HUDEP-2 (cell line): Measurements from ENCODE around the gene PRKAB1.

Source experiments
- DNase-seq, 76 experiments: peaks; one replicate each; lab custom pipeline; 2025; ENCODE audit not compliant: unreplicated experiment in 76 of 76; lab: John Stamatoyannopoulos, UW

Gene PRKAB1

GRCh38 chr12:119660076-119660475, 7.9 kb upstream of the PRKAB1 start:
- DNase-seq: no peak

- DNase-seq: peak in 1 of 76 experiments; percentile 11
Observed at GRCh38 chr12:119661882-119662281, 6.1 kb upstream of the PRKAB1 start.

- DNase-seq: peak in 1 of 76 experiments; percentile 12
Observed at GRCh38 chr12:119664642-119665041, 3.3 kb upstream of the PRKAB1 start.

- peak in 75 of 76 experiments; percentile 12 to 99 (median 83) for DNase-seq
Observed at GRCh38 chr12:119665164-119665929, 2.6 kb upstream of the PRKAB1 start.

GRCh38 chr12:119666226-119666795, 1.6 kb upstream of the PRKAB1 start:
- peak in 2 of 76 experiments; percentile 15 to 26 for DNase-seq

- DNase-seq: no peak
Observed at GRCh38 chr12:119666900-119667576, 895 bp upstream of the PRKAB1 start.

GRCh38 chr12:119668324-119668841, 450 bp downstream of the PRKAB1 start:
- peak in 2 of 76 experiments; percentile 40 to 50 for DNase-seq

GRCh38 chr12:119669744-119670472, 2.0 kb downstream of the PRKAB1 start:
- peak in 36 of 76 experiments; percentile 5 to 48 (median 23) for DNase-seq

GRCh38 chr12:119671070-119671469, 3.1 kb downstream of the PRKAB1 start:
- no peak for DNase-seq

GRCh38 chr12:119672194-119672593, 4.3 kb downstream of the PRKAB1 start:
- peak in 51 of 76 experiments; percentile 8 to 70 (median 40) for DNase-seq

GRCh38 chr12:119673634-119674033, 5.7 kb downstream of the PRKAB1 start:
- DNase-seq: no peak

- DNase-seq: peak in 6 of 76 experiments; percentile 5 to 28 (median 20)
Observed at GRCh38 chr12:119674560-119674959, 6.6 kb downstream of the PRKAB1 start.

- no peak for DNase-seq
Observed at GRCh38 chr12:119676022-119676421, 8.1 kb downstream of the PRKAB1 start.

GRCh38 chr12:119676573-119676972, 8.6 kb downstream of the PRKAB1 start:
- peak in 5 of 76 experiments; percentile 8 to 26 (median 15) for DNase-seq

- no peak for DNase-seq
Observed at GRCh38 chr12:119678459-119678858, 10.5 kb downstream of the PRKAB1 start.

GRCh38 chr12:119679081-119679480, 11.1 kb downstream of the PRKAB1 start:
- DNase-seq: no peak

GRCh38 chr12:119679490-119679889, 11.6 kb downstream of the PRKAB1 start:
- DNase-seq: no peak

- peak in 1 of 76 experiments; percentile 7 for DNase-seq
Observed at GRCh38 chr12:119681111-119681510, 13.2 kb downstream of the PRKAB1 start.

GRCh38 chr12:119681728-119682638, 14.1 kb downstream of the PRKAB1 start:
- DNase-seq: peak in 2 of 76 experiments; percentile 11 to 14
